Measurements from ENCODE around the gene PLAAT1. TPM values are rescaled to one million over a fixed set of nuclear protein-coding genes. Genes with fewer than 3 reads are reported as not detected.

PLAAT1 gene
- total and polyA plus RNA-seq, 7 donors = 0.16 to 3.3 (median 1.2) TPM; not detected in 3

DNA sequence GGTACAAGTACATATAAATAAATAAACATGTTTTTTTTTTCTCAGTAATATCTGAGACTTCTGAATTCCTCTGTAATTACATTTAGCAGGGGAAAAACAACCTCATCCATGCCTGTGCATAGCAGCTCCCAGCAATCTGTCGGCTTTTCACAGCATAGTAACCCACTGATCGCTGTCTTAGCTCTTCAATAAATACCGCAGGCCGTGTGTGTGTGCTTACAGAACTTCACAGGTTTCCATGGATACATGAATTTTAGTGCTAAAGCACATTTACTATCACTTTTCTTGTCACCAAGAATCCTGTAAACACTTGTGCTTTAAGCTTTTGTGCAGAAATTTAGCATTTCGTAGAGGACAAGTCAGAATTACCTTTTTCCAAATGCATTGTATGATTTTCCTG, 4.0 kb upstream of the PLAAT1 start:
- Histone ChIP-seq H3K4me1 (peaks cover 0 to 6% (median 1%) of the 10 kb centered on the region in 4 donors), H3K27me3 (no peaks in the 10 kb centered on the region), H3K27ac (no peak overlapping the region), H3K36me3 (no peaks in the 10 kb centered on the region), H3K9me3 (no peaks in the 10 kb centered on the region), H3K4me3 (no peak overlapping the region)
- TF ChIP-seq EP300 (IDR thresholded peaks at IDR 0.05) (no peak), POLR2A (IDR thresholded peaks at IDR 0.05) (no peak), POLR2AphosphoS5 (IDR thresholded peaks at IDR 0.05) (no peak)
- TF ChIP-seq, protein P1, sequence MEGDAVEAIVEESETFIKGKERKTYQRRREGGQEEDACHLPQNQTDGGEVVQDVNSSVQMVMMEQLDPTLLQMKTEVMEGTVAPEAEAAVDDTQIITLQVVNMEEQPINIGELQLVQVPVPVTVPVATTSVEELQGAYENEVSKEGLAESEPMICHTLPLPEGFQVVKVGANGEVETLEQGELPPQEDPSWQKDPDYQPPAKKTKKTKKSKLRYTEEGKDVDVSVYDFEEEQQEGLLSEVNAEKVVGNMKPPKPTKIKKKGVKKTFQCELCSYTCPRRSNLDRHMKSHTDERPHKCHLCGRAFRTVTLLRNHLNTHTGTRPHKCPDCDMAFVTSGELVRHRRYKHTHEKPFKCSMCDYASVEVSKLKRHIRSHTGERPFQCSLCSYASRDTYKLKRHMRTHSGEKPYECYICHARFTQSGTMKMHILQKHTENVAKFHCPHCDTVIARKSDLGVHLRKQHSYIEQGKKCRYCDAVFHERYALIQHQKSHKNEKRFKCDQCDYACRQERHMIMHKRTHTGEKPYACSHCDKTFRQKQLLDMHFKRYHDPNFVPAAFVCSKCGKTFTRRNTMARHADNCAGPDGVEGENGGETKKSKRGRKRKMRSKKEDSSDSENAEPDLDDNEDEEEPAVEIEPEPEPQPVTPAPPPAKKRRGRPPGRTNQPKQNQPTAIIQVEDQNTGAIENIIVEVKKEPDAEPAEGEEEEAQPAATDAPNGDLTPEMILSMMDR (IDR thresholded peaks at IDR 0.05) = no peak
- intact Hi-C loops (cut with DNase I) = no loop called here
- WGBS, 2 donors = 72 to 82% methylated on average over 5 of the region's 5 CpGs
- DNase-seq = no peak

DNA sequence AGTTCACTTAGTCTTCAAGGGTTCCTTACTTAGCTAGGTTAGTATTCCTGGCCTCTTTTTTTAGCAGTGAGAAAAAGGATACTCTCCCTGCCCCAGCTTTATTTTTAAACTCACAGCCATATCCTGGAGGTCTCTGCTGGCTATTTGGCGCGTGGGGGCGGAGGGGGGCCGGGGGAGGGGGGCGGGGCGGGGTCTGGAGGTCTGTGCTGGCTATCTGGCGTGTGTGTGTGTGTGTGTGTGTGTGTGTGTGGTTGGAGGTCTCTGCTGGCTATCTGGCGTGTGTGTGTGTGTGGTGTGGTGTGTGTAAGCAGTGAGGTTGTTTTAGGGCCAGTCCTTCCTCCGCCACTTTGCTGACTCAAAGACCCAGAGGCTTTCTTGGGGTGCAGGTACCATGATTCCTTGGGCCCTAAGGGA, 579 bp upstream of the PLAAT1 start:
- no peaks in the 10 kb centered on the region for H3K27me3 ChIP-seq
- peak overlapping the region in 3 of 4 donors; percentile 70 to 78 (median 72) for H3K27ac ChIP-seq
- H3K4me3 ChIP-seq = peak overlapping the region; percentile 38 to 57 (median 47)
- H3K9me3 ChIP-seq = no peaks in the 10 kb centered on the region
- TF ChIP-seq, protein P1 (IDR thresholded peaks at IDR 0.05) = no peak
- no peak for TF ChIP-seq EP300 (IDR thresholded peaks at IDR 0.05)
- no peak for TF ChIP-seq POLR2A (IDR thresholded peaks at IDR 0.05)
- TF ChIP-seq POLR2AphosphoS5 (IDR thresholded peaks at IDR 0.05) = no peak
- WGBS, 2 donors = 2 to 6% methylated on average over 9 of the region's 9 CpGs
- DNase-seq = no peak
- H3K36me3 ChIP-seq = no peaks in the 10 kb centered on the region
- H3K4me1 ChIP-seq = peaks cover 0 to 6% (median 1%) of the 10 kb centered on the region in 4 donors
- intact Hi-C loops (cut with DNase I) = no loop called here

DNA sequence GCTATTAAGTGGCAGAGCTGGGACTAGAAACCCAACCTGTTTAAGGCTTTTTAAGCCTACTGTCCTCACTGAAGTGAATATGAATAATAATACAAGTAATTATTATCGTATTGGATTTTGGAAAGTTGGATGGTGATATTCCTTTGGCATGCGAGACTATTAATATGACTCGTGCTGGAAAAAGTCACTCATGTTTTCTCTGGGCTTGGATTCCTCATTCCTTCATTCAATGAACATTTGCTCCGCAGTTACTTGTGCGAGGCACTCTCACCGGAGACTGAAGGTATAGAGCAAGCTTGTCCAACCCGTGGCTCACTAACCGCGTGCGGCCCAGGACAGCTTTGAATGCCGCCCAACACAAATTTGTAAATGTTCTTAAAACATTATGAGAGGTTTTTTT, 694 bp downstream of the PLAAT1 start:
- WGBS, 2 donors = 90 to 91% methylated on average over 11 of the region's 11 CpGs
- Histone ChIP-seq H3K36me3 (no peaks in the 10 kb centered on the region), H3K4me1 (peaks cover 0 to 6% (median 1%) of the 10 kb centered on the region in 4 donors), H3K4me3 (peak overlapping the region in 3 of 4 donors; percentile 39 to 57 (median 55)), H3K27ac (peak overlapping the region; percentile 43 to 78 (median 71)), H3K27me3 (no peaks in the 10 kb centered on the region), H3K9me3 (no peaks in the 10 kb centered on the region)
- intact Hi-C loops (cut with DNase I) = no loop called here
- TF ChIP-seq, protein P1 (IDR thresholded peaks at IDR 0.05) = no peak
- TF ChIP-seq POLR2AphosphoS5 (IDR thresholded peaks at IDR 0.05) = no peak
- TF ChIP-seq POLR2A (IDR thresholded peaks at IDR 0.05) = no peak
- no peak for TF ChIP-seq EP300 (IDR thresholded peaks at IDR 0.05)
- DNase-seq = no peak

DNA sequence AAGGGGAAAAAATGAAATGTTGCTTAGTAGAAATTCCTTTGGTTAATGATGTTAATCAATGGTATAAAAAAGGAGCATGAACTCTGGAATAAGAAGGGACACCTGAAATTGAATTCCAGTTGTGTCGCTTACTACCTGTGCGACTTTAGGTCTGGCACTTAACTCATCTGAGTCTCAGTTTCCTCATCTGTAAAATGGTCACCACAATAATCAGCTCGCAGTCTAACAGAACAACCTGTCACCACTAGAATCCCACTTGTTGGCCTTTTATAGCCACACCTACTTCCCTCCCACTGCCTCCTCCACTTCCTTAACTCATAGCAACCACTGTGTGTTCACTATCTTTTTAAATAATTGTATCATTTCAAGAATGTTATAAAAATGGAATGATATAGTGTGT, 2.5 kb downstream of the PLAAT1 start:
- TF ChIP-seq, protein P1 (IDR thresholded peaks at IDR 0.05) = no peak
- TF ChIP-seq POLR2AphosphoS5 (IDR thresholded peaks at IDR 0.05) = no peak
- TF ChIP-seq EP300 (IDR thresholded peaks at IDR 0.05) = no peak
- TF ChIP-seq POLR2A (IDR thresholded peaks at IDR 0.05) = no peak
- peaks cover 0 to 6% (median 1%) of the 10 kb centered on the region in 4 donors for H3K4me1 ChIP-seq
- peaks cover 0 to 3% (median 1%) of the 10 kb centered on the region in 4 donors for H3K9me3 ChIP-seq
- H3K27me3 ChIP-seq = no peaks in the 10 kb centered on the region
- H3K36me3 ChIP-seq = no peaks in the 10 kb centered on the region
- intact Hi-C loops (cut with DNase I) = no loop called here
- no peak for DNase-seq
- H3K4me3 ChIP-seq = no peak overlapping the region
- WGBS, 2 donors = 87 to 92% methylated on average over 3 of the region's 3 CpGs
- no peak overlapping the region for H3K27ac ChIP-seq
